ENCODE results near the gene ELANE. TPM values are rescaled to one million over a fixed set of nuclear protein-coding genes. Genes with fewer than 3 reads are reported as not detected.

ELANE gene
- total RNA-seq, 2 experiments from 2014 or later = not detected

GRCh38 chr19:814152-815078 lies 37.7 kb upstream of the ELANE start:
- no peaks in the 10 kb centered on the region for H3K79me2 ChIP-seq (ENCODE audit: insufficient read depth, low read depth, low read length)
- no peak overlapping the region for H3K27ac ChIP-seq (ENCODE audit: low read depth, low read length, poor library complexity, severe bottlenecking)
- DNase-seq (ENCODE audit: low spot score) = no peak
- CTCF ChIA-PET (ENCODE audit: unreplicated experiment) = no interaction called here
- no peaks in the 10 kb centered on the region for H3K9me3 ChIP-seq (ENCODE audit: low read length)
- H3K4me3 ChIP-seq (ENCODE audit: low read depth, low read length, poor library complexity, severe bottlenecking) = no peak overlapping the region
- TF ChIP-seq EZH2phosphoT487 (IDR thresholded peaks at IDR 0.05; ENCODE audit: borderline replicate concordance, low read depth, low read length) = no peak
- no peak for TF ChIP-seq CTCF (conservative IDR thresholded peaks at IDR 0.05; ENCODE audit: low read length)
- no peaks in the 10 kb centered on the region for H3K9me2 ChIP-seq (ENCODE audit: insufficient read depth, low read length)
- H3K4me2 ChIP-seq (ENCODE audit: low read length) = no peak overlapping the region
- no peak overlapping the region for H2AFZ ChIP-seq (ENCODE audit: low read length)
- no peaks in the 10 kb centered on the region for H3K4me1 ChIP-seq (ENCODE audit: insufficient read depth, low read length, poor library complexity, severe bottlenecking)
- POLR2A ChIA-PET = no interaction called here
- no peaks in the 10 kb centered on the region for H4K20me1 ChIP-seq (ENCODE audit: insufficient read depth, low read length)
- H3K36me3 ChIP-seq (ENCODE audit: insufficient read depth, low read length) = peaks cover 73% of the 10 kb centered on the region
- intact Hi-C loops (cut with micrococcal nuclease; ENCODE audit: unreplicated experiment) = no loop called here
- no TSS peak for BruUV-seq (replicated peaks)

GRCh38 chr19:815079-815774 lies 36.9 kb upstream of the ELANE start:
- DNase-seq (ENCODE audit: low spot score) = no peak
- ChIA-PET POLR2A (no interaction called here), CTCF (ENCODE audit: unreplicated experiment) (no interaction called here)

More at GRCh38 chr19:815079-815774, 36.9 kb upstream of the ELANE start:
- intact Hi-C loops (cut with micrococcal nuclease; ENCODE audit: unreplicated experiment) = no loop called here
- H2AFZ ChIP-seq (ENCODE audit: low read length) = no peak overlapping the region
- peaks cover 64% of the 10 kb centered on the region for H3K36me3 ChIP-seq (ENCODE audit: insufficient read depth, low read length)
- no peaks in the 10 kb centered on the region for H3K9me3 ChIP-seq (ENCODE audit: low read length)
- no peak for TF ChIP-seq EZH2phosphoT487 (IDR thresholded peaks at IDR 0.05; ENCODE audit: borderline replicate concordance, low read depth, low read length)
- TF ChIP-seq CTCF (conservative IDR thresholded peaks at IDR 0.05; ENCODE audit: low read length) = no peak
- no peaks in the 10 kb centered on the region for H3K4me1 ChIP-seq (ENCODE audit: insufficient read depth, low read length, poor library complexity, severe bottlenecking)
- no peak overlapping the region for H3K4me2 ChIP-seq (ENCODE audit: low read length)
- BruUV-seq (replicated peaks) = no TSS peak
- H3K4me3 ChIP-seq (ENCODE audit: low read depth, low read length, poor library complexity, severe bottlenecking) = no peak overlapping the region
- no peaks in the 10 kb centered on the region for H3K9me2 ChIP-seq (ENCODE audit: insufficient read depth, low read length)
- H3K79me2 ChIP-seq (ENCODE audit: insufficient read depth, low read depth, low read length) = no peaks in the 10 kb centered on the region
- no peak overlapping the region for H3K27ac ChIP-seq (ENCODE audit: low read depth, low read length, poor library complexity, severe bottlenecking)
- H4K20me1 ChIP-seq (ENCODE audit: insufficient read depth, low read length) = no peaks in the 10 kb centered on the region

Measured in OCI-LY7 (cell line).